AG04449 (cell line): Measurements from ENCODE around the gene RRM2.

ENCODE experiments used
- CTCF ChIA-PET: fragments of 350-600 bp; formaldehyde crosslinking; extraction: SDS; loops from one replicate; lab custom pipeline; 2021; ENCODE audit warnings: antibody characterized with exemption; lab: Yijun Ruan, JAX
- POLR2A ChIA-PET: fragments of 400-600, 350-600 bp; formaldehyde crosslinking; extraction: SDS; loops from one replicate; lab custom pipeline; 2020; ENCODE audit warnings: antibody characterized with exemption, inconsistent platforms; lab: Yijun Ruan, JAX
- DNase-seq: peaks from one replicate; pipeline ENCODE4 v3.0.0-alpha.2; 2010; ENCODE audit warnings: low read depth, low spot score
- H3K4me3 ChIP-seq: 2 replicates; pipeline ENCODE4 v1.5.1; 2011; ENCODE audit warnings: low read depth, mild to moderate bottlenecking, control low read depth, low read length
- CTCF ChIP-seq: IDR thresholded peaks from one replicate; pipeline ENCODE4 v1.5.1; 2011; ENCODE audit warnings: mild to moderate bottlenecking, moderate library complexity, low read length, control low read depth, inconsistent platforms; ENCODE audit not compliant: insufficient read depth; ENCODE audit errors: missing control alignments

RRM2 gene

GRCh38 chr2:10109311-10109710, 13.2 kb upstream of the RRM2 start:
- POLR2A ChIA-PET = no interaction called here
- CTCF ChIA-PET = interaction anchor here (0.7 to 12.5 kb wide), 4 partner anchors 9 to 37 kb away, joined by 3 to 104 read pairs (median 6); no protein-coding TSS in a partner anchor
- no peak for TF ChIP-seq CTCF
- DNase-seq = no peak
- H3K4me3 ChIP-seq = no peak overlapping the region

GRCh38 chr2:10119027-10119325, 3.6 kb upstream of the RRM2 start:
- DNase-seq = no peak
- CTCF ChIA-PET = interaction anchor here (0.6 to 4.4 kb wide), 8 partner anchors 10 to 320 kb away, joined by 3 to 23 read pairs (median 10); no protein-coding TSS in a partner anchor
- POLR2A ChIA-PET = interaction anchor here (0.6 to 0.7 kb wide), 2 partner anchors 562 to 585 kb away, joined by 3 read pairs; no protein-coding TSS in a partner anchor
- TF ChIP-seq CTCF = no peak
- no peak overlapping the region for H3K4me3 ChIP-seq

- no peak for DNase-seq
- CTCF ChIA-PET = interaction anchor here (1.8 to 4.4 kb wide), 5 partner anchors 23 to 320 kb away, joined by 5 to 23 read pairs (median 18); no protein-coding TSS in a partner anchor
- POLR2A ChIA-PET = interaction anchor here (0.7 kb wide), 1 partner anchor 561 kb away, joined by 3 read pairs; no protein-coding TSS in a partner anchor
- no peak for TF ChIP-seq CTCF
- H3K4me3 ChIP-seq = peak overlapping the region; percentile 69
These were observed 2.9 kb upstream of the RRM2 start for GRCh38 chr2:10119601-10120157.

GRCh38 chr2:10120158-10120876, 2.2 kb upstream of the RRM2 start:
- peak; percentile 38 for DNase-seq
- POLR2A ChIA-PET = interaction anchor here (0.8 to 1.0 kb wide), 2 partner anchors 289 to 328 kb away, joined by 3 to 4 read pairs; partner anchors contain the start of gene ODC1
- CTCF ChIA-PET = interaction anchor here (1.0 to 4.4 kb wide), 6 partner anchors 14 to 321 kb away, joined by 3 to 23 read pairs (median 17); no protein-coding TSS in a partner anchor
- peak overlapping the region; percentile 69 for H3K4me3 ChIP-seq
- no peak for TF ChIP-seq CTCF

- TF ChIP-seq CTCF = no peak
- ChIA-PET CTCF (interaction anchor here (1.0 to 4.4 kb wide), 4 partner anchors 13 to 314 kb away, joined by 3 to 23 read pairs (median 10); no protein-coding TSS in a partner anchor), POLR2A (interaction anchor here (0.8 to 1.0 kb wide), 2 partner anchors 288 to 327 kb away, joined by 3 to 4 read pairs; partner anchors contain the start of gene ODC1)
- peak overlapping the region; percentile 69 for H3K4me3 ChIP-seq
- no peak for DNase-seq
These were observed 1.5 kb upstream of the RRM2 start for GRCh38 chr2:10120877-10121574.

- ChIA-PET POLR2A (no interaction called here), CTCF (interaction anchor here (1.2 to 16.0 kb wide), 10 partner anchors 36 to 325 kb away, joined by 3 to 356 read pairs (median 12); partner anchors contain the start of gene ODC1)
- no peak for DNase-seq
- TF ChIP-seq CTCF = no peak
- H3K4me3 ChIP-seq = peak overlapping the region; percentile 78
These were observed 742 bp downstream of the RRM2 start for GRCh38 chr2:10123281-10123680.
